ENCODE measurements around the gene RASGEF1B. TPM values are rescaled to one million over a fixed set of nuclear protein-coding genes. Genes with fewer than 3 reads are reported as not detected.

The RASGEF1B gene
- total and polyA plus RNA-seq, 2 experiments from 2014 or later, result 2.8 to 5.2 TPM

DNA sequence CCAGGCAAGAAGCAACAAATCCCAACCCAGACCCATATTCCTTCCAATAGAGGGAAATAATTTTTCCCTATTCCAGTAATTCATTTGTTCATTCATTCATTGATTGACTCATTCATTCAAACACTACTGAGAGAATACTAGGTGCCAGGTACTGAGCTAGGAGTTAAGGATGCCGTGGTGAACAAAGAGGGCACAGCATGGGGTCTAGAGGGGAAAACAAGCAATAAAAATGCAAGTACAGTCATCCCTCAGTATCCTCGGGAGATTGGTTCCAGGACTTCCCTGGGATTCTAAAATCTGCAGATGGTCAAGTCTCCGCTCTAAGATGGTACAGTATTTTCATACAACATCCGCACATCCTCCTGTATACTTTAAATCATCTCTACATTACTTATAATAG lies 18.7 kb downstream of the RASGEF1B start (continued):
- TF ChIP-seq, protein P1, sequence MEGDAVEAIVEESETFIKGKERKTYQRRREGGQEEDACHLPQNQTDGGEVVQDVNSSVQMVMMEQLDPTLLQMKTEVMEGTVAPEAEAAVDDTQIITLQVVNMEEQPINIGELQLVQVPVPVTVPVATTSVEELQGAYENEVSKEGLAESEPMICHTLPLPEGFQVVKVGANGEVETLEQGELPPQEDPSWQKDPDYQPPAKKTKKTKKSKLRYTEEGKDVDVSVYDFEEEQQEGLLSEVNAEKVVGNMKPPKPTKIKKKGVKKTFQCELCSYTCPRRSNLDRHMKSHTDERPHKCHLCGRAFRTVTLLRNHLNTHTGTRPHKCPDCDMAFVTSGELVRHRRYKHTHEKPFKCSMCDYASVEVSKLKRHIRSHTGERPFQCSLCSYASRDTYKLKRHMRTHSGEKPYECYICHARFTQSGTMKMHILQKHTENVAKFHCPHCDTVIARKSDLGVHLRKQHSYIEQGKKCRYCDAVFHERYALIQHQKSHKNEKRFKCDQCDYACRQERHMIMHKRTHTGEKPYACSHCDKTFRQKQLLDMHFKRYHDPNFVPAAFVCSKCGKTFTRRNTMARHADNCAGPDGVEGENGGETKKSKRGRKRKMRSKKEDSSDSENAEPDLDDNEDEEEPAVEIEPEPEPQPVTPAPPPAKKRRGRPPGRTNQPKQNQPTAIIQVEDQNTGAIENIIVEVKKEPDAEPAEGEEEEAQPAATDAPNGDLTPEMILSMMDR (conservative IDR thresholded peaks at IDR 0.05; ENCODE audit: low read depth in 2 of 2), result no peak
- TF ChIP-seq CREB1 (CRISPR knock-in tag; IDR thresholded peaks at IDR 0.05; ENCODE audit: low read depth) (no peak), STAT1 (IDR thresholded peaks at IDR 0.05; ENCODE audit: unreplicated experiment) (no peak), POLR2AphosphoS5 (IDR thresholded peaks at IDR 0.05; ENCODE audit: low read depth) (no peak), NANOG (IDR thresholded peaks at IDR 0.05; ENCODE audit: borderline replicate concordance) (no peak), EZH2phosphoT487 (IDR thresholded peaks at IDR 0.05; ENCODE audit: unreplicated experiment) (no peak), ZNF114 (CRISPR knock-in tag; IDR thresholded peaks at IDR 0.05) (no peak)
- TF ChIP-seq, protein P2, sequence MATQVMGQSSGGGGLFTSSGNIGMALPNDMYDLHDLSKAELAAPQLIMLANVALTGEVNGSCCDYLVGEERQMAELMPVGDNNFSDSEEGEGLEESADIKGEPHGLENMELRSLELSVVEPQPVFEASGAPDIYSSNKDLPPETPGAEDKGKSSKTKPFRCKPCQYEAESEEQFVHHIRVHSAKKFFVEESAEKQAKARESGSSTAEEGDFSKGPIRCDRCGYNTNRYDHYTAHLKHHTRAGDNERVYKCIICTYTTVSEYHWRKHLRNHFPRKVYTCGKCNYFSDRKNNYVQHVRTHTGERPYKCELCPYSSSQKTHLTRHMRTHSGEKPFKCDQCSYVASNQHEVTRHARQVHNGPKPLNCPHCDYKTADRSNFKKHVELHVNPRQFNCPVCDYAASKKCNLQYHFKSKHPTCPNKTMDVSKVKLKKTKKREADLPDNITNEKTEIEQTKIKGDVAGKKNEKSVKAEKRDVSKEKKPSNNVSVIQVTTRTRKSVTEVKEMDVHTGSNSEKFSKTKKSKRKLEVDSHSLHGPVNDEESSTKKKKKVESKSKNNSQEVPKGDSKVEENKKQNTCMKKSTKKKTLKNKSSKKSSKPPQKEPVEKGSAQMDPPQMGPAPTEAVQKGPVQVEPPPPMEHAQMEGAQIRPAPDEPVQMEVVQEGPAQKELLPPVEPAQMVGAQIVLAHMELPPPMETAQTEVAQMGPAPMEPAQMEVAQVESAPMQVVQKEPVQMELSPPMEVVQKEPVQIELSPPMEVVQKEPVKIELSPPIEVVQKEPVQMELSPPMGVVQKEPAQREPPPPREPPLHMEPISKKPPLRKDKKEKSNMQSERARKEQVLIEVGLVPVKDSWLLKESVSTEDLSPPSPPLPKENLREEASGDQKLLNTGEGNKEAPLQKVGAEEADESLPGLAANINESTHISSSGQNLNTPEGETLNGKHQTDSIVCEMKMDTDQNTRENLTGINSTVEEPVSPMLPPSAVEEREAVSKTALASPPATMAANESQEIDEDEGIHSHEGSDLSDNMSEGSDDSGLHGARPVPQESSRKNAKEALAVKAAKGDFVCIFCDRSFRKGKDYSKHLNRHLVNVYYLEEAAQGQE (IDR thresholded peaks at IDR 0.05; ENCODE audit: unreplicated experiment), result no peak
- TF ChIP-seq, protein P3, sequence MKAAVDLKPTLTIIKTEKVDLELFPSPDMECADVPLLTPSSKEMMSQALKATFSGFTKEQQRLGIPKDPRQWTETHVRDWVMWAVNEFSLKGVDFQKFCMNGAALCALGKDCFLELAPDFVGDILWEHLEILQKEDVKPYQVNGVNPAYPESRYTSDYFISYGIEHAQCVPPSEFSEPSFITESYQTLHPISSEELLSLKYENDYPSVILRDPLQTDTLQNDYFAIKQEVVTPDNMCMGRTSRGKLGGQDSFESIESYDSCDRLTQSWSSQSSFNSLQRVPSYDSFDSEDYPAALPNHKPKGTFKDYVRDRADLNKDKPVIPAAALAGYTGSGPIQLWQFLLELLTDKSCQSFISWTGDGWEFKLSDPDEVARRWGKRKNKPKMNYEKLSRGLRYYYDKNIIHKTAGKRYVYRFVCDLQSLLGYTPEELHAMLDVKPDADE (IDR thresholded peaks at IDR 0.05), result no peak

DNA sequence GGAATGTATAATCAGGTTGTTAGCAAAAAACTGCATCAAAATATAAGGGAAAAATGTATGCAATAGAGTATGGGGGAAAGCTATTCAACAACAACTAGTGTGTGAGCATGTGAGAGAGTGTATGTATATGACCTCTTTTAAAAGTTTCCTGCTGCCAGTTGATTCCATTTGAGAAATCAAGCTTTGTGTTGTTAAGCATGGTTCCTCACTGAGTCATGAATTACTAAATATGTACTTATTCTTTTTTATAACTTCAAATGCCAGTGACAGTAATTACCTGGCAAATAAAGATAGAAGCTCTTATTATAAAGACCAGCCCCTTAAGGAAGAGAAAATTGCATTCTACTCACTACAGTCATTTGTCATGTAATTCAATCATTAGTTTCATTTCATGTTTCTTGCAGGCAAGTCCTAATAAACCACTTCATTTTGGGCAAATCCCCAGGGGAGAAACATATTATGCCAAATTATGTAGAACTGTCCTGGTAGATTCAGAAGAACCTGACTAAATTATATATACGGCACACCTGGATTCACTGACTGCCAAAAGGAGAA lies 19.2 kb downstream of the RASGEF1B start:
- H3K27ac ChIP-seq (ENCODE audit: low read depth), result no peak overlapping the region
- H3K4me2 ChIP-seq, result no peak overlapping the region
- no peaks in the 10 kb centered on the region for H3K27me3 Mint-ChIP-seq (ENCODE audit: insufficient read depth, low read depth, poor library complexity)
- H3K79me2 ChIP-seq (replicated peaks; ENCODE audit: insufficient read depth), result no peaks in the 10 kb centered on the region
- peaks cover 25% of the 10 kb centered on the region for H3K4me1 ChIP-seq (ENCODE audit: insufficient read depth)
- H3K4me1 Mint-ChIP-seq, result peaks cover 35% of the 10 kb centered on the region
- H3K4me3 Mint-ChIP-seq, result no peak overlapping the region
- no peaks in the 10 kb centered on the region for H3F3A ChIP-seq (replicated peaks; ENCODE audit: low read depth)
- ATAC-seq (no peak), DNase-seq (ENCODE audit: low spot score) (no peak)
- H3K27ac Mint-ChIP-seq, result no peak overlapping the region
- H3K36me3 Mint-ChIP-seq (ENCODE audit: low read depth), result no peaks in the 10 kb centered on the region
- H3K36me3 ChIP-seq (ENCODE audit: insufficient read depth), result no peaks in the 10 kb centered on the region
- H2AFZ ChIP-seq, result no peak overlapping the region
- no peaks in the 10 kb centered on the region for H3K9me2 ChIP-seq (ENCODE audit: insufficient read depth)
- no peaks in the 10 kb centered on the region for H3K27me3 ChIP-seq (ENCODE audit: insufficient read depth)
- no peaks in the 10 kb centered on the region for H3K9me3 Mint-ChIP-seq
- H3K4me3 ChIP-seq, result no peak overlapping the region
- H4K20me1 ChIP-seq (replicated peaks; ENCODE audit: insufficient read depth), result no peaks in the 10 kb centered on the region
- TF ChIP-seq, protein P2 (IDR thresholded peaks at IDR 0.05; ENCODE audit: unreplicated experiment), result no peak
- no peak for TF ChIP-seq ZNF331 (CRISPR knock-in tag; IDR thresholded peaks at IDR 0.05; ENCODE audit: low read depth)
- no peak for TF ChIP-seq CREB1 (CRISPR knock-in tag; IDR thresholded peaks at IDR 0.05; ENCODE audit: low read depth)
- no peak for TF ChIP-seq EZH2phosphoT487 (IDR thresholded peaks at IDR 0.05; ENCODE audit: unreplicated experiment)
- no peak for TF ChIP-seq POLR2AphosphoS5 (IDR thresholded peaks at IDR 0.05; ENCODE audit: low read depth)
- TF ChIP-seq ZNF114 (CRISPR knock-in tag; IDR thresholded peaks at IDR 0.05), result no peak
- no peak for TF ChIP-seq EZH2 (IDR thresholded peaks at IDR 0.05; ENCODE audit: low read depth, unreplicated experiment)
- no peak for TF ChIP-seq STAT1 (IDR thresholded peaks at IDR 0.05; ENCODE audit: unreplicated experiment)

All from GM23338 (cell line).